Fibroblast of lung (primary cell): ENCODE results near the gene A3GALT2.

Source experiments
- CTCF ChIP-seq, 2 donors: IDR thresholded peaks in 1 of 2; conservative IDR thresholded peaks in 1 of 2; 1 replicate in 1 of 2; 2 replicates in 1 of 2; pipeline ENCODE4 v1.5.1; 2011 to 2012; ENCODE audit warnings: low read length in 2 of 2, control low read depth in 1 of 2, inconsistent platforms in 1 of 2, low read depth in 1 of 2, mild to moderate bottlenecking in 1 of 2
- EZH2 ChIP-seq: IDR thresholded peaks from 2 replicates; pipeline ENCODE4 v1.5.1; 2012; ENCODE audit warnings: low read length, control low read depth, mild to moderate bottlenecking; ENCODE audit errors: missing control alignments

GRCh38 chr1:33357099-33357498, 36.2 kb upstream of the A3GALT2 start:
- TF ChIP-seq CTCF (conservative IDR thresholded peaks at IDR 0.05 in 1 of 2, IDR thresholded peaks at IDR 0.05 in 1 of 2; ENCODE audit: low read depth in 1 of 2, low read length in 2 of 2): no peak
- no peak for TF ChIP-seq EZH2
